Measurements from ENCODE around the gene UBE2H. TPM values are rescaled to one million over a fixed set of nuclear protein-coding genes. Genes with fewer than 3 reads are reported as not detected.

UBE2H gene
- total RNA-seq, 1 donor from 2014 or later: 114 TPM

- Histone ChIP-seq H3K79me2 (ENCODE audit: low read depth) (peaks cover 96% of the 10 kb centered on the region), H3K4me2 (peak overlapping the region; percentile 31), H3K27ac (no peak overlapping the region), H3K9me3 (ENCODE audit: low read depth) (no peaks in the 10 kb centered on the region), H2AFZ (replicated peaks) (no peak overlapping the region), H3K4me1 (peaks cover 20% of the 10 kb centered on the region), H3F3A (ENCODE audit: low read depth) (peaks cover 41% of the 10 kb centered on the region), H3K4me3 (peak overlapping the region; percentile 3), H3K36me3 (peaks cover 22% of the 10 kb centered on the region), H3K27me3 (no peaks in the 10 kb centered on the region), H3K9ac (no peak overlapping the region), H4K20me1 (ENCODE audit: low read depth) (peaks cover 54% of the 10 kb centered on the region)
- H3K4me1 Mint-ChIP-seq: peaks cover 11% of the 10 kb centered on the region
- H3K27ac Mint-ChIP-seq: no peak overlapping the region
- H3K27me3 Mint-ChIP-seq (ENCODE audit: insufficient read depth, low read depth): peaks cover 10% of the 10 kb centered on the region
- peak overlapping the region; percentile 34 for H3K4me3 Mint-ChIP-seq
- no peak for DNase-seq (ENCODE audit: low spot score)
- peaks cover 2% of the 10 kb centered on the region for H3K9me3 Mint-ChIP-seq
- TF ChIP-seq CTCF (IDR thresholded peaks at IDR 0.05) (no peak), EZH2phosphoT487 (IDR thresholded peaks at IDR 0.05) (no peak)
- H3K36me3 Mint-ChIP-seq: peaks cover 15% of the 10 kb centered on the region
Measured at GRCh38 chr7:129947701-129948100, 5.1 kb downstream of the UBE2H start.

- no peak for DNase-seq (ENCODE audit: low spot score)
- no peak overlapping the region for H3K9ac ChIP-seq
- H3K27me3 ChIP-seq: no peaks in the 10 kb centered on the region
- peaks cover 25% of the 10 kb centered on the region for H3K36me3 ChIP-seq
- H3K9me3 Mint-ChIP-seq: peaks cover 2% of the 10 kb centered on the region
- H3K4me2 ChIP-seq: peak overlapping the region; percentile 31
- H3K9me3 ChIP-seq (ENCODE audit: low read depth): no peaks in the 10 kb centered on the region
- H3F3A ChIP-seq (ENCODE audit: low read depth): peaks cover 37% of the 10 kb centered on the region
- peaks cover 20% of the 10 kb centered on the region for H3K4me1 ChIP-seq
- H3K4me3 ChIP-seq: peak overlapping the region; percentile 3
- H2AFZ ChIP-seq (replicated peaks): no peak overlapping the region
- no peak overlapping the region for H3K27ac ChIP-seq
- peaks cover 9% of the 10 kb centered on the region for H3K27me3 Mint-ChIP-seq (ENCODE audit: insufficient read depth, low read depth)
- no peak for TF ChIP-seq CTCF (IDR thresholded peaks at IDR 0.05)
- TF ChIP-seq EZH2 (IDR thresholded peaks at IDR 0.05): no peak
- TF ChIP-seq EZH2phosphoT487 (IDR thresholded peaks at IDR 0.05): no peak
- H3K4me1 Mint-ChIP-seq: peaks cover 11% of the 10 kb centered on the region
- H3K4me3 Mint-ChIP-seq: no peak overlapping the region
- H3K79me2 ChIP-seq (ENCODE audit: low read depth): peaks cover 96% of the 10 kb centered on the region
- peaks cover 18% of the 10 kb centered on the region for H3K36me3 Mint-ChIP-seq
- peaks cover 50% of the 10 kb centered on the region for H4K20me1 ChIP-seq (ENCODE audit: low read depth)
- H3K27ac Mint-ChIP-seq: no peak overlapping the region
Measured at GRCh38 chr7:129947049-129947448, 5.7 kb downstream of the UBE2H start.

- Histone ChIP-seq H3K4me2 (peak overlapping the region; percentile 31), H3K27me3 (no peaks in the 10 kb centered on the region), H3K9me3 (ENCODE audit: low read depth) (no peaks in the 10 kb centered on the region), H3K27ac (no peak overlapping the region), H3K79me2 (ENCODE audit: low read depth) (peaks cover 96% of the 10 kb centered on the region), H3K4me3 (no peak overlapping the region), H4K20me1 (ENCODE audit: low read depth) (peaks cover 52% of the 10 kb centered on the region), H3F3A (ENCODE audit: low read depth) (peaks cover 29% of the 10 kb centered on the region), H3K4me1 (peaks cover 20% of the 10 kb centered on the region), H3K36me3 (peaks cover 25% of the 10 kb centered on the region), H3K9ac (no peak overlapping the region), H2AFZ (replicated peaks) (no peak overlapping the region)
- Mint-ChIP-seq H3K36me3 (peaks cover 18% of the 10 kb centered on the region), H3K9me3 (no peaks in the 10 kb centered on the region), H3K4me1 (peaks cover 11% of the 10 kb centered on the region), H3K27ac (no peak overlapping the region), H3K27me3 (ENCODE audit: insufficient read depth, low read depth) (peaks cover 4% of the 10 kb centered on the region), H3K4me3 (no peak overlapping the region)
- DNase-seq (ENCODE audit: low spot score): no peak
- TF ChIP-seq EZH2 (IDR thresholded peaks at IDR 0.05): no peak
- no peak for TF ChIP-seq CTCF (IDR thresholded peaks at IDR 0.05)
- no peak for TF ChIP-seq EZH2phosphoT487 (IDR thresholded peaks at IDR 0.05)
Measured at GRCh38 chr7:129946282-129946681, 6.5 kb downstream of the UBE2H start.

Measured in neural progenitor cell (in vitro differentiated cells).